Cerebellar cortex (tissue), 1 donor: Measurements from ENCODE around the gene RPL10A.

ENCODE experiments used
- DNase-seq: peaks from one replicate; pipeline ENCODE4 v3.0.0-alpha.2; 2015; ENCODE audit warnings: low spot score

RPL10A gene

DNA sequence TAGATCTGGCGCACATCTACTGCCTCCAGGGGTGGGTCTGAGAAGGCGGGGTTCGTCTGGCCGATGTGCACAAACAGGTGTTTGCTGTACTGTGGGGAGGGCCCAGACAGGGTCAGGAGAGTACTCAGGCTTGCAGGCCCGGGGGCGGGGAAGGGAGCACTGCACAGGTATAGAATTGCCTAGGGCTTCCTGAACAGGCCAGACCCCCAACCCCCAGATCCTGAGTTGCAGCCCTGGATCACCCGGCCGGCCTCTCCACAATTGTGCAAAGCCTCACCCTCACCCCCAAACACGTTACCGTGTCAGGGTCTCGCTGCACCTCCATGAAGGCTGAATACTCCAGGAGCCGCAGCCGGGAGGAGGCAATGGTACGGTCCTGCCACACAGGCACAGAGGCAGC lies 7.8 kb downstream of the RPL10A start:
- DNase-seq = no peak

DNA sequence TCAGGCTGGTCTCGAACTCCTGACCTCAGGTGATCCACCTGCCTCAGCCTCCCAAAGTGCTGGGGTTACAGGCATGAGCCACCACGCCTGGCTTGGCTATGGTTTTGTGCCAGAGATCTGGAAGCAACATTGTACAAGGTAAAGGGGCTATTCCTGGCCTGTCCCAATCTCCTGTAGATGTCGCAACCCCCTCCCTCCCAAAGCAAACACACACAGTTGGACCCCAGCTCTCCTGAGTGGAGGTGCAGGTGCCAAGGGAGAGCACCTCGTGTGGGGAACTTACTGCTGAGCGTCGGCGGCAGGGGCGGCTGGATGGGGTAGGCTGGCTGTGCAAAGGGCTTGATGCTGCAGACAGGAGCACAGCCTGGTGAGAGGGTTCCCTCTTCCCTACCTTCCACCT lies 8.8 kb downstream of the RPL10A start:
- DNase-seq = no peak

DNA sequence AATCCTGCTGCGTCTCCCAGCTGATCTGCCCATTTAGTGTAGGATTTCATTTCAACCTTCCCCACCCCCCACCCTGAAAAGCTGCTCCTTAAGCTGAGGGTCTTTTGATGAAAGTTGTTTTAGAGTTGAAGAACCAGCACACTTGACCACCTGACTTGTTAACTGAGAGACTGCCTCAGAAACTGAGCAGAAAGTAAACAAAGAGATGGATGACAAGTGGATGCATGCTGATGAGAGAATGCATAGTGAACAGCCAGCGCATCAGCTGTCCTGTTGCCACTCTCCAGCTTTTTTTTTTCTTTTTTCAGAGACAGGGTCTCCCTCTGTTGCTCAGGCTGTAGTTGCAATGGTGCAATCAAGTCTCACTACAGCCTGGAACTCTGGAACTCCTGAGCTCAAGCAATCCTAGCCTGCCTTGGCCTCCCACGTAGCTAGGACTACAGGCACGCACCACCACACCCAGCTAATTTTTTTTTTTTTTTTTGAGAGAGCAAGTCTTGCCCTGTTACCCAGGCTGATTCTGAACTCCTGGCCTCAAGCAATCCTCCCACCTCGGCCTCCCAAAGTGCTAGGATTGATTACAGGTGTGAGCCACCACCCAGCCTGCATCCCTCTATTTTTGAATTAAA lies 9.5 kb downstream of the RPL10A start:
- no peak for DNase-seq

DNA sequence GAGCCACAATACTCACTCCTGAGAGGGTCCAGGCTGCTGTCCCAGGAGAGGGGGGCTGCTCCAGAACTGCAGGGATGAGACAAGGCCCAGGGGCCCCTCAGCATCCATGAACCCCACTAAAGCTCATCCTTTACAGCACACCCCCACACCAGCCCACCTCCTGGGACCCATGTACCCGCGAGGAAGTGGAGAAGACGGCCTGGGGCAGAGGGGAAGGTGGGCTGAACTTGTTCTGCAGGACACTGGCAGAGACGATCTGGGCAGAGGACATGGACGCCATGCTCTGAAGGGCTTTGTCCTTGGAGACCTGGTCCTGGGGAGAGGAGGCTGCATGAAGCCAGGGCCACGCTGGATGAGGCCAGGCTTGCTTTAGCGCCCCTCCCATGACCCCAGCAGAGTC lies 10.1 kb downstream of the RPL10A start:
- no peak for DNase-seq

DNA sequence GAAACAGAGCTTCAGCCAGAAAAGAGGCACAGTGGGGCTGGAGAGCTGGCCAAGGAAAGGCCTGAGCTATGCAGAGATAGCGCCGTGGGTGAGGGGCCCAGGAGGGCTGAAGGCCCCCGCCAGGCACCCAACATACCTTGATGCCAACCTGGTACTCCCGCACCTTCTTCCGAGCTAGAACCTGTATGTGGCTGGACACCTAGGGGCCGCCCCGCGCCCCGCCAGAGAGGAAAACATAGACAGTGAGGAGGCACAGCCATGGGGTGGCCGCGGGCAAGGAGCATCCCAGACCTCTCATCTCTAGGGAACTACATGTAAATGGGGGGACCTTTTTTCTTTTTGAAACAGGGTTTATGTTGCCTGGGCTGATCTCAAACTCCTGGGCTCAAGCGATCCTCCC lies 12.0 kb downstream of the RPL10A start:
- DNase-seq = no peak

DNA sequence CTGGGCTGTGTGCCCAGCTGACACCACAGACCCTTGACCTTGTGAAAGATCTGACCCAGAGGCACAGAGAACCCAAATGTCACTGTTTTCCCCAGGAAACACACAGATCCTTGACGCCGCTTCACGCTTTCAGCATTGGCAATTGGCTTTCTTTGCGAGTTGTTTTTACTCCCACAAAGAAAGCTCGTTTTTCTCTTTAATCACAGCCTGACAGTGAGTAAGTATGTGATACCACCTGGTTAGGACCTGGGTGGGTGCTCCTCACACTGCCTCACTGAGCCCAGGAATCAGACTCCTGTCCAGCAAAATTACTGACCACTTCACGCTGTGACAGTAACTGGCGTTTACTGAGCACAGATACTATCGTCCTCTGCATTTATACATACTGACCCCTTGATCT lies 13.0 kb downstream of the RPL10A start:
- DNase-seq = no peak

DNA sequence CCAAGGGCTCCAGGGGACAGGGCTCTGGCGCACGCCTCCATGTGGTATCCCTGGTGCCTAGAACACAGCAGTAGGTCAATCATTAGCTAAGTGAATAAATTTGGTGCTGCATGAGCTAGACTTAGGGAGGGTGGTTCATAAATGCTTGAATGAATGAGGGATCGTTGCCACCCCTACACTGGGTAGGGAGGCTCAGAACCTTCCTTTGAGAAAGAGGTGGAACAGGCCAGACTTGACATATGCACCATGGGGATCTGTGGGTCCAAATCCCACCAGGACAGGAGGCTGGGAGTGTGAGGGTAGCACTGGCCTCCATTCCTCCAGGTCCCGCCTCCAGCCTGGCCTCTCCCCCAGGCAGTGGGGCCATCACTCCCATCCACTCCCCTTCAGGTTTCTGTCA lies 14.9 kb downstream of the RPL10A start:
- DNase-seq = no peak

DNA sequence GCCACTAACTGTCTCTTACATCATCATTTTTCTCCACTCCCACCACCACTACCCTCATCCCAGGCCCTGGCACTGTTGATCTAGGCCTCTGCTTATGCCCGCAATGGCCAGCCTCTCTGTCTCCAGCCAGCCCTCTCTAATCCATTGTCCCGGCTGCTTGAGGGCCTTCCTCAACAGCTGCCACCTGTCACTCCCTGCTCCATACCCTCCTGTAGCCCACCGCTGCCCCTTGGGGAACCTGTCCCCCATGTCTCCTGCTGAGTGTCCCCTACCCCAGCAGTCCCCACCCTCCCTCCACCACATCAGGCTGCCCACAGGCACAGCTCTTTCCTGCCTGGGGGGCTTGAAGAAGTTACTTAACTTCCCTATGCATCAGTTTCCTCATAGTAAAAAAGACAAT lies 15.3 kb downstream of the RPL10A start:
- DNase-seq = no peak

DNA sequence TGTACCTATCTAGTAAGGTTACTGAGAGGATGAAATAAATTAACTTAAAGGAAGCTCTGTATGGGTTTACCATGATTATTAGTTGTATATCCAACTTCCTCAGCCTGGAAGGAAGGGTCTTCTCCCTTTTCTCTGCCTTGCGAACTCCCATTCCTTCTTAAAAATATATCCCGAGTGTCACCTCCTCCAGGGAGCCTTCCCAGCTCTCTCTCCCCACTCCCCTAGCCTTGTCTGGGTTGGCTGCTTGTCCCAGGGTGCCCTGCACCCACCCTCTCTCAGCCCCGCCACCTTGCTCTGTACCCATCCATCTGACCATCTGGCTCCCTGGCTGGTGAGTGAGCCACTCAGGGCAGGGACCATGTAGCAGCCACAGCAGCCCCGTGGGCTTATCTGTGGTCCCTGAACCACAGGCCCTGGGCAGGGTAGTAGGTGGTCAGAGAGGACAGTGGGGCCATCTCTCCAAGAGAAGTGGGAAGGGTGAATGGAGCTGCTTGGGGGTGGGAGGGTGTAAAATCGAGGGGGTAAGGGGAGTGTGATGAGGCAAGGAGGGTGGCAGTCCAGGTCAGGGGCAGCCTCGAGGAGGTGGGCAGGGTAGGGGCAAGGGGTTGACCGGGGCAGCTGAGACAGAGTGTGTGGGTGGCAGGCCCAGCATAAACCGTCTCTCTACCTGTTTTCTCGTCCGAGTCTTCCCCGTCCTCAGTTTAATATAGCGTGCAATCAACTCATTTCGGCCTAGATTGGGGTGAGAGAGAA lies 15.9 kb downstream of the RPL10A start:
- no peak for DNase-seq

DNA sequence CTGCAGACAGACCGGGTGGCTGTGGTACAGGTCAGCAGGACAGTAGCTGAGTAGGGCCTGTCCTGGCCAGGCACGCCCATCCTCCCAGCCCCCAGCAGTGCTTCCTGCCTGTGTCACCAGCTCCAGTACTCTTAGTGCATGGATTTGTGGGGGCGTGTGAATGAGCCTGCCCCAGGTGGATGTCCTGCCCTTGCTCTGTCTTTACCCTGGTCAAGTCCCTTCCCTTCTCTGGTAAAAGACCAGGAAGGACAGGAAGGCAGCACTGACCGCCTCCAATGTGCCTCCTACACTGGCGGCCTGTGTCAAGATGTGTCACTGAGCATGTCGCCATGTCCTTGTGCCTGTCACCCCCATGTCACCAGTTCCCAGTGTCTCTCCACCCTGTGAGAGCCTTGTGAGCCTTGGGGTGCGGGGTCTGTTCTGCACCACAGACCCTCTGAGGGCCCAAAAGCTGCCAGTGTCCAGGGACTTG lies 16.8 kb downstream of the RPL10A start:
- DNase-seq = no peak

DNA sequence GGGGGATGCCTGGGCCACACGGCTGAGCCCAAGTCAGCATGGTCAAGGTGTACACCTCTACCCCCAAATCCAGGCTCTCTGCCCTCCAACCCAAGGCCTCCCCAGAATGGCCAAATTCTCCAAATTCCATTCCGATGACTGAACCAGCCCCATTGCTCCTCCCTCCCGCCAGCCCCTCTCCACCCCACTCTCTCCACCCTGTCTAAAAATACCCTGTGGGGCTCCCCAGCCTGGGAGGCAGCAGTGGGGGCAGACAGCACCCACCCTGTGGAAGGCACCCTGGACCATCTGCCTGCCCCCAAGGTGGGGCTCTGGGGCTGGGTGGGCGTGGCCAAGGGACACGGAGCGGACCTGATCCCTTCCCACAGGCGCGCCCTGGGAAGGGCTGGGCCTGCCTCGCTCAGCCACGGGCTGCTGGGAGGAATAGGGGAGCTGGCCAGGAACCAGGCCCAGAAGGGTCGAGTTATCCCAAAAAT lies 17.2 kb downstream of the RPL10A start:
- no peak for DNase-seq

DNA sequence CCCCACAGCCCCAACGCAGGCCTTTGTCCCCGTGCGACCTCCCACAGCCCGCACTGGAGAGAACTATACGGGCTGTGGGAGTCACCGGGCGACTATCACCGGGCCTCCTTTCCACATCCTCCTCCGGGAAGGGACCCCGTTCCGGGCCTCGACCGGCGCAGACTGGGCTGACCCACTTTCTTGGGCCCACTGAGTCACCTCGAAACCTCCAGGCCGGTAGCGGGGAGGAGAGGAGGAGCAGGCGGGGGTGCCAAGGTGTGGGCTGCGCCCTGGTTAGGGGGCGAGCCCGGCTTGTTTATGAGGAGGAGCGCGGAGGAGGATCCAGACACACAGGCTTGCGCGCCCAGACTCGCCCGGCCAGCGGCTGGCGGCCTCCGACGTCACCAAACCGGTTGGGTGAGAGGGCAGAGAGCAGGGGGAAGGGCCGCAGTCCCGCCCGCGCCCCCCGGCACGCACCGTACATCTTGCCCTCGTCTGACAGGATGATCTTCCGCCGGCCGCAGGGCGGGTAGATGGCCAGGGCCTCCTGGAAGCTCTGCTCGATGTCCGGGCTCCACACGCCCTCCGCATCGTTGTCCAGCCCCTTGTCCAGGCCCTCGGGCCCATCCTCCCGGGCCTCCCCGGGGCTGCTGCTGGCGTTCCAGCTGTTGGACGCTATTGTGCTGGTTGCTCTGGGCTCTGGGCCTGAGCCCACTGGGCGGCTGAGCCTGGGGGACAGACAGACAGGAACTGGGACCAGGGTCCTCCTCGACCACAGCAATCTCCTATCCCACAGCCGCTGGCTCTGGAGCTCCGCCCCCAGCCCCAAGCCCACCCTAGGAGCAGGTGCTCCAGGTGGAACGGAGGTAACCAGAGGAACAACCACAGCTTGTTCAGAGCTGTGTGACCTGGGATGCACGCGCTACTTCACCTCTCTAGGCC lies 18.1 kb downstream of the RPL10A start:
- no peak for DNase-seq

DNA sequence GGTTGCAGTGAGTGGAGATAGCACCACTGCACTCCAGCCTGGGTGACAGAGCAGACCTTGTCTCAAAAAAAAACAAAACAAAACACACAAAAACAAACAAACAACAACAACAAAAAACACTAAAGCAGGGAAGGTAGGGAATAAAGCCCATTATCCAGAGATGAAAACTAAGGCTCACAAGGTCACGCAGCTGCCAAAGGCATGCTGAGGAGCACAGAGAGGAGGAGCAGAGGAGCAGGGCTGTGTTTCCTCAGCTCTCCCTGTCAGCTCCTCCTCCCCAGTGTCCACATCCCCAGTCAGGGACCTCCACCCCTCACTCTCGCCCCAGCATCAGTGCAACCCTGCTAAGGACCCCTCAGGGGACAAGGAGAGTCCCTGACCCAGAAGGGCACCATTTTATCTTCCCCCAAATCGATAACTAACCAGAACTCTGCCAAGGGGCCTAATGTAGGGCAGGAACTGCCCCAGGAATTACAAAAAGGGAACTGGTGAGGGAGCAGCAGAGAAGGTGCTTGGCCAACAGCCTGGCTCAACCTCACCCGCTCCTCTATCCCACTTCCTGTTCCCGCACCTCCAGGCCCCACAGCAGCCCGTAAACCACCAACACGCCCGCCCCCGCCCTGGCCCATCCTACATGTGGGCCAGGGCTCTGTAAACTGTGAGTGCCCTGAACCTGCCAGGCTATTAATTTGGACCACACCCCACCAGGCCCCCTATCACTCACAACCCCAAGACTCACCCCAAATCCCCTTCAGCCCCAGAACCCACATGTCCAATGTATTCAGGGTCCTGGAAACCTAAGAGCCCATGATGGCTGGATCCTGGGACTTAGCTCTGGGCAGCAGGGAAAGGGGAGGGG lies 19.7 kb downstream of the RPL10A start:
- no peak for DNase-seq

DNA sequence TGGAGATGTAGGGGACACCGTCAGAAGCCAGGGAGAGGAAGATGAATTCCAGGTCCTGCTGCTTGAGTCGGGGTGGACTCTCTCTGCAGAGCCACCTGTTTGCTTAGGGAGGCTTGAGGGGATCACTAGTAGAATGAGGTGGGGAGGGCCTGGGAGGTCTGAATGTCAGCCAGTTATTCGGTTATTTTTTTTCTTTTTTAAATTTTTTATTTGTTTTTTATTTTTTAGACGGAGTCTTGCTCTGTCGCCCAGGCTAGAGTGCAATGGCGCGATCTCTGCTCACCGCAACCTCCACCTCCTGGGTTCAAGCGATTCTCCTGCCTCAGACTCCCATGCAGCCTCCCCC lies 20.3 kb downstream of the RPL10A start:
- no peak for DNase-seq

DNA sequence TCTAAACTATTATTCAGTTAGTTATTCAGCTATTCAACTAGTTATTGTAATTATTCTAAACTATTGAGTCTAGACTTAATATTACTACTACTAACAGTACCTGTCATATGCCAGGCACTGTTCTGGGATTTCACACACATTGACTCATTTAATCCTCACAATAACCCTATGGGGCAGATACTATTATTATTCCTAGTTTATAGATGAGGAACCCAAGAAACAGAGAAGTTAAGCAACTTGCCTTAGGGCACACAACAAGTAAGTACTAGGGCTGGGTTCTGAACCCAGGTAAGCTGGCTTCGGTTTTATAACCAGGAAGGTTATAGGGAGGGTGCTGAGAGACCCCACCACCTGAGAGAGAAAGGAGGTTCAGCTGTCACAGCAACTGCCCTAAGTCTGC lies 20.9 kb downstream of the RPL10A start:
- no peak for DNase-seq

DNA sequence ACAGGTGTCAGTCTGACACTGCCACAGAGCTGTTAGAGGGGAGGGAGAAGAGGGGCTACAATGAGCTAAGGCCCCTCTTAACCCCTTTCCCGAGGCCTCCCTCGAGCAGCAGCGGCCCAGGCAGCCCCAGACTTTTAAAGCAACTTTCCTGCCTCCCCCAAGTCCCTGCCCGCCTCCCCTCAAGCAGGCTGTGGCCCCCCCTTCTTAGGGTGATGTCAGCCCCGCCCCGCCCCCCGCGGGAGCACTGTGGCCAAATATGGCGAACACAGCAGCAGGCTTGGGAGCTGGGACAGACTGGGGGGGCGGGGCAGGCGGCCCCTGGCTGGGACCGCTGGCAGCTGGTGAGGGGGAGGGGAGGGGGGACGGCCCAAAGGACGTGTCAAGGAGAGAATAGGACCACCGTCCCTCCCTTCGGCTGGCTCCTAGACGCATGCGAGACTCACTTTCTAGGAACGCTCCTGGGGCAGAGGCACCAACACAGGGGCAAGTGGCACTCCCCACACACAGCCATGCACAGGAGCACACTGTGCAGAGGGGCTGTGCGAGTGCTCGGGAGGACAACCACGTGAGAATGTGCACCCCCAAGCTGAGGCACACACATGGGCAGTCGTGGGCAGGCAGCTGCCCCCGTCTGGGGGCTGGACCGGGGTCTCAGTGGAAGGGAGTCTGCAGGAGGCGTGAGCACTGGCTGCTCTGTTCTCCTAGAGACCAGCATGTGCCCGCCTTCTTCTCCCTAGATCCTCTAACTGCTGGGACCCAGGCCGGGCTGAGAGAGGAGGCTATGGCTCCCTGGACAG lies 22.0 kb downstream of the RPL10A start:
- DNase-seq = no peak

DNA sequence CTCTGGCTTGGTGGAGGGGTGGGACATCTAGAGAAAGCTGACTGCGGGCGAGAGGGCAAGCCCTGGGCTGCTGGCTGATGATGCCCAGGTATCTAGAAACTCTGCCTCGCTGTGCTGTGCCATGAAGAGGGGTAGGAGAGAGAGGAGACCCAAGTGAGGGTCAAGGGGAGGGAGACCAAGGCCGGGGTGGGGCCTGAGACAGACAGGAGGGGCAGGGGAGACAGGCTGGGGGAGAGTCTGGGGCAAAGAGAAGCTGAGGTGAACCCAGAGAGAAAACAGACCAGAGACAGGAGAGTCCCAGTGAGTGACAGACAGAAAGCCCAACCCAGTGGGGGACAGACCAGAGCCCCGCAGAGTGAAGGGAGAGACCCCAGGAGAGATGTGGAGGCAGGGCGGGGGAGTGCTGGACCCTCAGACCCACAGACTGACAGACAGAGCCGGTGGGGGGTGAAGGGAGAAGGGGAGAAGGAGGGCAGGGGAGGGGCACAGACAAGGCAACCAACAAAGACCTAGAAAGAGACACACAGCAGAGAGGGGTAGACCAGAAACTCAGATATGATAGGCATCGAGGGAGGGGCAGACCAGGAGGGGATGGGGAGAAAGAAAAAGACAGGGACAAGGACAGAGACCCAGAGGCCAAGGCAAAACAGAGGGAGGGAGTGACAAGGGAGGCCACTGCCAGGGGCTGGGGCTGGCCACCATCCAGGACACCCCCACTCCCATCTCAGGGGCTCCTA lies 22.8 kb downstream of the RPL10A start:
- no peak for DNase-seq

DNA sequence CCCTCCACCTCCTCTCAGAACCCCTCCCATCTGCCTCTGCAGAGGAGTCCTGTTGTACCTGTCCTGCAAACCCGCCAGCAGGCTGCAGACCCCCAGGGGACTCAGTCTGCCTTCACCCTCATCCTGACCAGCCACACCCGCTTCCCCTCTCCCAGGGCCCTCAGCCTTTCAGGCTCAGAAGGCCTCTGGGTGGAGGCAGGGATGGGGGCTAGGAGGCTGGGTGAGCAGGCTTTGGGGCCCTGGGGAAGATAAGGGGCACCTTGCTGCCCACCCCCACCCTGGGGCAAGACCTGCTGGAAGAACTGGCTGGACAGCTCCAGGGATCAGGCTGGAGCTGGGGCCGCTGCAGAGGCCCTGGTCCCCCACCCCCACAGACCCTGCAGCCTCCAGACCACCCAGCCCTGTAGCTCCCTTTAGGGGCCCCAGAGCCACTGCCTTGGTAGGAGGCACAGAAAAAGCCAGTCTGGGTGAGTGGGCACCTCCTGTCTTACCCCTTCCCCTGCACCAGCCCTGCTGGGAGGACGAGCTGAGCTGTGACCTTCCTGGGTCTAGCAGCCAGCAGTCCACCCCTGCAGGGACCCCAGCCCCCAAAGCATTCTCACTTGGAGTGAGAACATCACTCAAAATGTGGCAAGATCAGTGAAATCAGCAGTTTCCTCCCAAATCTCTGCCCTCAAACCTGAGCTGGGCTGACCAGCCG lies 23.5 kb downstream of the RPL10A start:
- DNase-seq = no peak

DNA sequence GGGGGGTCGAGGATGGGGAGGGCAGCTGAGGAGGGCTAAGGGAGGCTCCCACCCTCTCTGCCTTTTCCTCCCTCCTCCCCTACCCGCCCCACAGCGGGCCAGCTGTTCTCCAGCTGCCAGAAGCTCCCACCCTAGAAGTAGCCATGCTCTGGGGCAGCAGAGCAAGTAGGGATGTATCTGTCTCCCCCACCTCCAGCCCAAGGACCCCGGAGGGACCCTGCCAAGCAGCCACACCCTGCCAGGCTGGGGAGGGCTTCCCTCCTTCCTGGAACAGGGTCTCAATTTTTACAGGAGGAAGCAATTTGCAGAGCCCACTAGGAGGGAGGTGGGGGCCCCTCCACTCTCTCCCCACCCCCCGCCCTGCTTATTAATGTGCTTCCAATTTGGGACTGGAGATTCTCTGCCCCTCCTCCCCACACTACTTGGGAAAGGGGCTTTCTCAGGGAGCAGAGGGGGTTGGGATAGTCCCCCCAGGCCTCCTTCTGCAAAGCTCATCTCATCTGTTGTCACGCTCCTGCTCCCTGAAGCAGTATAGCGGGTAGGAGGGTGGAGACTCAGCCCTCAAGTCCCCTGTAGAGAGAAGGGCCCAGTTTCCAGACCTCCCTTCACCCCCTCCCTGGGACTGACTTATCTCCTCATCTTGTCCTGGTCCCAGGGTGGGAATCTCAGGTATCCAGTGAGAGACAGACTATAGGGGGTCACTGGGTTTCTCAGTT lies 24.2 kb downstream of the RPL10A start:
- DNase-seq = no peak
